Activated CD4-positive, alpha-beta T cell treated with anti-CD3 and anti-CD28 coated beads, Interleukin-2, amount 10 ng/mL, durations not matched to agents 7 days and 5 days (primary cell): ENCODE data around the gene PPDPF. TPM values are rescaled to one million over a fixed set of nuclear protein-coding genes. Genes with fewer than 3 reads are reported as not detected.

Source experiments
- CTCF ChIA-PET: fragments of 350-600 bp; sonication (Branson Sonifier 250); formaldehyde crosslinking; loops from one replicate; lab custom pipeline; 2021; ENCODE audit warnings: antibody characterized with exemption; lab: Charles Lee
- POLR2A ChIA-PET: fragments of 350-600 bp; sonication (Branson Sonifier 250); formaldehyde crosslinking; loops from one replicate; lab custom pipeline; 2021; ENCODE audit warnings: antibody characterized with exemption; lab: Charles Lee
- DNase-seq: peaks from one replicate; pipeline ENCODE4 v3.0.0-alpha.2; 2020
- H3K27ac Mint-ChIP-seq: one replicate; pipeline ENCODE4 v1.8.0; 2021; ENCODE audit warnings: mild to moderate bottlenecking, moderate library complexity, mixed read lengths
- H3K27me3 Mint-ChIP-seq: one replicate; pipeline ENCODE4 v1.8.0; 2021; ENCODE audit warnings: mixed read lengths
- H3K36me3 Mint-ChIP-seq: one replicate; pipeline ENCODE4 v1.8.0; 2021; ENCODE audit warnings: low read depth, mixed read lengths
- H3K4me1 Mint-ChIP-seq: one replicate; pipeline ENCODE4 v1.8.0; 2021; ENCODE audit warnings: mixed read lengths
- H3K4me3 Mint-ChIP-seq: one replicate; pipeline ENCODE4 v1.8.0; 2021; ENCODE audit warnings: mild to moderate bottlenecking, moderate library complexity, mixed read lengths
- H3K9me3 Mint-ChIP-seq: one replicate; pipeline ENCODE4 v1.8.0; 2021; ENCODE audit warnings: mixed read lengths
- total RNA-seq, 2 experiments: library from RNA; stranded (reverse); gene quantifications; one replicate each; pipeline ENCODE4 v1.2.3, GENCODE V29; 2021

PPDPF gene
- total RNA-seq, 2 experiments from 2014 or later, result 167 to 193 TPM

DNA sequence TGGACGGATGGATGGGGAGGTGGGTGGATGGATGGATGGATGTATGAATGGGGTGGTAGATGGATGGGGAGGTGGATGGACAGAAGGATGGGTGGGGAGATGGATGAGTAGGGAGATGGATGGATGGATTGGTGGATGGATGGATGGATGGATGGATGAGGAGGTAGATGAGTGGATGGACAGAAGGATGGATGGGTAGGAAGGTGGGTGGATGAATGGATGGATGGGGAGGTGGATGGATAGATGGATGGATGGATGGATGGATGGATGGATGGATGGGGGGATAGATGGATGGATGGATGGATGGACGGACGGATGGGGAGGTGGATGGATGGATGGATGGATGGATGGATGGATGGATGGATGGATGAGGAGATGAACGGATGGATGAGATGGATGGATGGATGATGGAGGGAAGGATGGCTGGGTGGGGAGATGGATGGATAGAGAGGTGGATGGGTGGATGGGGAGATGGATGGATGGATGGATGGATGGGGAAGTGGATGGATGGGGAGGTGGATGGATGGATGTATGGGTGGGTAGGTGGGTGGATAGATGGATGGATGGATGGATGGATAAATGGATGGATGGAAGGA, 28.8 kb upstream of the PPDPF start:
- DNase-seq, result no peak
- POLR2A ChIA-PET, result no interaction called here
- no peak overlapping the region for H3K4me3 Mint-ChIP-seq

GRCh38 chr20:63492518-63492917, 28.0 kb upstream of the PPDPF start:
- no peak overlapping the region for H3K27ac Mint-ChIP-seq
- POLR2A ChIA-PET, result no interaction called here
- H3K27me3 Mint-ChIP-seq, result peaks cover 16% of the 10 kb centered on the region
- no peak for DNase-seq
- H3K4me3 Mint-ChIP-seq, result no peak overlapping the region
- CTCF ChIA-PET, result no interaction called here
- no peaks in the 10 kb centered on the region for H3K36me3 Mint-ChIP-seq
- peaks cover 2% of the 10 kb centered on the region for H3K4me1 Mint-ChIP-seq
- H3K9me3 Mint-ChIP-seq, result no peaks in the 10 kb centered on the region

More for the DNA sequence above, 28.8 kb upstream of the PPDPF start:
- peaks cover 14% of the 10 kb centered on the region for H3K27me3 Mint-ChIP-seq
- H3K27ac Mint-ChIP-seq, result no peak overlapping the region
- H3K4me1 Mint-ChIP-seq, result peaks cover 2% of the 10 kb centered on the region
- H3K9me3 Mint-ChIP-seq, result no peaks in the 10 kb centered on the region
- CTCF ChIA-PET, result no interaction called here
- no peaks in the 10 kb centered on the region for H3K36me3 Mint-ChIP-seq

GRCh38 chr20:63492982-63493381, 27.6 kb upstream of the PPDPF start:
- no peak overlapping the region for H3K4me3 Mint-ChIP-seq
- H3K27me3 Mint-ChIP-seq, result peaks cover 17% of the 10 kb centered on the region
- no peak overlapping the region for H3K27ac Mint-ChIP-seq
- ChIA-PET POLR2A (no interaction called here), CTCF (no interaction called here)
- no peaks in the 10 kb centered on the region for H3K9me3 Mint-ChIP-seq
- H3K36me3 Mint-ChIP-seq, result no peaks in the 10 kb centered on the region
- DNase-seq, result no peak
- peaks cover 2% of the 10 kb centered on the region for H3K4me1 Mint-ChIP-seq

DNA sequence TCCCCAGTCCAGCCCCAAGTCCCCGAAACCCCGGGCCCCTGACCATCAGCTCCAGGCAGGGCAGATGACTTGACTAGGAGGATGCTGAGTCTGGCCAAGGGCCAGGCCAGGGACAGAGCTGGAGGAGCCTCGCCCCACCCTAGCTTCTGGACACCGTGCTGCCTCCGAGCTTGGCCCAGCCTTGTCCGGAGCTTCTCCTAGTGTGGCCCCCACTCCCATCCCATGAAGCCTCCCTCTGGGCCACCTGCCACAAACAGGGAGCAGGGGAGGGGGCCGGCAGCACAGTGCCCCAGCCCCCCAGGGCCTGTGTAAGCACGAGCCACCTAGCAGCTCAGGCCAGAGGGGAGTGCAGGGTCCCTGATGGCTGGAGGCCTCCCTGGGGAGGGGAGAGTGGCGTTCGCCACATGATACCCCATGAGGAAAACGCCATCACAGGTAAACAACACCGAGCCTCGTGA, 27.0 kb upstream of the PPDPF start:
- no peak overlapping the region for H3K27ac Mint-ChIP-seq
- H3K36me3 Mint-ChIP-seq, result no peaks in the 10 kb centered on the region
- H3K9me3 Mint-ChIP-seq, result no peaks in the 10 kb centered on the region
- H3K4me3 Mint-ChIP-seq, result no peak overlapping the region
- ChIA-PET POLR2A (no interaction called here), CTCF (interaction anchor here (0.7 kb wide), 1 partner anchor 12 kb away, joined by 3 read pairs; no protein-coding TSS in a partner anchor)
- H3K27me3 Mint-ChIP-seq, result peaks cover 19% of the 10 kb centered on the region
- DNase-seq, result no peak
- peaks cover 2% of the 10 kb centered on the region for H3K4me1 Mint-ChIP-seq

- no peak for DNase-seq
- ChIA-PET POLR2A (no interaction called here), CTCF (interaction anchor here (0.7 kb wide), 1 partner anchor 11 kb away, joined by 3 read pairs; no protein-coding TSS in a partner anchor)
- peak overlapping the region; percentile 13 for H3K27ac Mint-ChIP-seq
- H3K4me1 Mint-ChIP-seq, result peaks cover 2% of the 10 kb centered on the region
- H3K9me3 Mint-ChIP-seq, result no peaks in the 10 kb centered on the region
- peaks cover 19% of the 10 kb centered on the region for H3K27me3 Mint-ChIP-seq
- H3K36me3 Mint-ChIP-seq, result no peaks in the 10 kb centered on the region
- H3K4me3 Mint-ChIP-seq, result no peak overlapping the region
Measured at GRCh38 chr20:63494084-63494419, 26.5 kb upstream of the PPDPF start.

- H3K27ac Mint-ChIP-seq, result no peak overlapping the region
- DNase-seq, result no peak
- no peaks in the 10 kb centered on the region for H3K9me3 Mint-ChIP-seq
- no peaks in the 10 kb centered on the region for H3K36me3 Mint-ChIP-seq
- H3K4me1 Mint-ChIP-seq, result peaks cover 2% of the 10 kb centered on the region
- H3K4me3 Mint-ChIP-seq, result no peak overlapping the region
- POLR2A ChIA-PET, result no interaction called here
- peaks cover 16% of the 10 kb centered on the region for H3K27me3 Mint-ChIP-seq
- CTCF ChIA-PET, result interaction anchor here (0.7 kb wide), 1 partner anchor 11 kb away, joined by 3 read pairs; no protein-coding TSS in a partner anchor
Measured at GRCh38 chr20:63494420-63495166, 26.0 kb upstream of the PPDPF start.

GRCh38 chr20:63495167-63495720, 25.3 kb upstream of the PPDPF start:
- CTCF ChIA-PET, result interaction anchor here (1.3 to 2.0 kb wide), 2 partner anchors 17 to 22 kb away, joined by 5 to 7 read pairs; no protein-coding TSS in a partner anchor
- DNase-seq, result no peak
- POLR2A ChIA-PET, result no interaction called here

DNA sequence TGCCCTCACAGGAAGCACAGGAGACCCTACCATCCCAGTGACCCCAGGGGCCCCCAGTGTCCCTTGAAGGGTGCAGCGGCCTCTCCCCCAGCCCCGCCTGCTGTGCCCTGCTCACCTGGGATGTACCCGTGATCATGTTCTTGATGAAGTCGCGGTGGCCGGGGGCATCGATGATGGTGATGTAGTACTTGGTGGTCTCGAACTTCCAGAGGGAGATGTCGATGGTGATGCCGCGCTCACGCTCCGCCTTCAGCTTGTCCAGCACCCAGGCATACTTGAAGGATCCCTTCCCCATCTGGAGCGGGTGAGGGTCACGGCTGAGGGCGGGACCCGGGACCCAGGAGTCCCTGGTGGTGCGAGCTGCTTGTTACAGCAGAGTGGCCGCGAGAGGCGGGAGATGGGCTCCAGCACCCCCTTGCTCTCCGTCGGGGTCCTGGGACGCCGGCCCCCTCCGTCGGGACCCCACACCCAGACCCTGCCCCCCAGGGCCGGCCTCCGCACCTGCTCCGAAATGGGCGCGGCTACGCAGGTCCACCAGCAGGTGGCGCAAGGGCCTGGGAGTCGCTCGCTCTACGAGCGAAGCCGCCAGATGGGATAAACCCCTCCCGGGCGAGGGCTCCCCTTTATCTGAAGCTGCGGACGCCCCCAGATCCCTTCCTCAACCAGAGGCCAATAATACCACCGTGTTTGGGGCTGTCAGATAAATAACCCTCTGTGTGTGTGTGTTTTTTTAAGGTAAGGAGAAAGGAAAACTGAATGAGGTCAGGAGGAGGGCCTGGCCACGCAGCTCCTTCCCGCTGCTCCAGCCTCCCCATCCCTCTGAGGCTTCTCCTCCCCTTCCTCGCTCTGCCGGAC, 24.6 kb upstream of the PPDPF start:
- Mint-ChIP-seq H3K9me3 (no peaks in the 10 kb centered on the region), H3K27ac (no peak overlapping the region), H3K36me3 (no peaks in the 10 kb centered on the region), H3K4me1 (peaks cover 2% of the 10 kb centered on the region), H3K4me3 (no peak overlapping the region), H3K27me3 (peaks cover 20% of the 10 kb centered on the region)
- ChIA-PET CTCF (interaction anchor here (0.6 to 2.5 kb wide), 8 partner anchors 9 to 1475 kb away, joined by 3 to 7 read pairs (median 4); partner anchors contain the start of genes PPDPF and PTK6), POLR2A (no interaction called here)
- peak; percentile 80 for DNase-seq

More at GRCh38 chr20:63495167-63495720, 25.3 kb upstream of the PPDPF start:
- H3K36me3 Mint-ChIP-seq, result no peaks in the 10 kb centered on the region
- H3K27ac Mint-ChIP-seq, result no peak overlapping the region
- H3K9me3 Mint-ChIP-seq, result no peaks in the 10 kb centered on the region
- peaks cover 19% of the 10 kb centered on the region for H3K27me3 Mint-ChIP-seq
- peaks cover 2% of the 10 kb centered on the region for H3K4me1 Mint-ChIP-seq
- no peak overlapping the region for H3K4me3 Mint-ChIP-seq

DNA sequence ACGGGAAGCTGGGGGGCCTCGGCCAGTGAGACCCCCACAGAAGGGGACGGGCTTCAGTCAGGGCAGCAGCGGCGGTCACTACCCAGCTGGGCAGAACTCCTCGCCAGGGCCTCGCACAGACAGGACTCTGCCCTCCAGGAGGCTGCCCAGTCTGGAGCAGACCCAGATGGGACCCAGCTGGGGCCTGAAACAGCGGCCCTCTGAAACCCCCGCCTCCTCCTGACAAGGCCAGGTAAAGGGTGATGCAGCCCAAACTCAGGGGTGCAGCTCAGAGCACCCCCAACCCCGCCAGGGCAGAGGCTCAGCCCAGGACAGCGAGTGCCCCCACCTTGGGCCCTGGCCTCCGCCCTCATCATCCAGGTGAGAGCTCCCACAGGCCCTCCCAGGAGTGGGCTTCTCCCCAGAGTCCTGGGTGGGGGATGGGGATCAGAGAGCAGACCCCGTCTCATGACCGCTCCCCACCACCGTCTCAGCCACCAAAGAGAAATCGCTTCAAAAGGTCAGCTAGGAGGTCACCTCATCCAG, 23.9 kb upstream of the PPDPF start:
- no peak for DNase-seq
- no peaks in the 10 kb centered on the region for H3K9me3 Mint-ChIP-seq
- no peak overlapping the region for H3K4me3 Mint-ChIP-seq
- peaks cover 20% of the 10 kb centered on the region for H3K27me3 Mint-ChIP-seq
- ChIA-PET POLR2A (interaction anchor here (1.0 kb wide), 1 partner anchor 24 kb away, joined by 3 read pairs; no protein-coding TSS in a partner anchor), CTCF (interaction anchor here (0.6 to 2.5 kb wide), 8 partner anchors 9 to 1475 kb away, joined by 3 to 7 read pairs (median 4); partner anchors contain the start of genes PPDPF and PTK6)
- H3K36me3 Mint-ChIP-seq, result no peaks in the 10 kb centered on the region
- peaks cover 2% of the 10 kb centered on the region for H3K4me1 Mint-ChIP-seq
- no peak overlapping the region for H3K27ac Mint-ChIP-seq

DNA sequence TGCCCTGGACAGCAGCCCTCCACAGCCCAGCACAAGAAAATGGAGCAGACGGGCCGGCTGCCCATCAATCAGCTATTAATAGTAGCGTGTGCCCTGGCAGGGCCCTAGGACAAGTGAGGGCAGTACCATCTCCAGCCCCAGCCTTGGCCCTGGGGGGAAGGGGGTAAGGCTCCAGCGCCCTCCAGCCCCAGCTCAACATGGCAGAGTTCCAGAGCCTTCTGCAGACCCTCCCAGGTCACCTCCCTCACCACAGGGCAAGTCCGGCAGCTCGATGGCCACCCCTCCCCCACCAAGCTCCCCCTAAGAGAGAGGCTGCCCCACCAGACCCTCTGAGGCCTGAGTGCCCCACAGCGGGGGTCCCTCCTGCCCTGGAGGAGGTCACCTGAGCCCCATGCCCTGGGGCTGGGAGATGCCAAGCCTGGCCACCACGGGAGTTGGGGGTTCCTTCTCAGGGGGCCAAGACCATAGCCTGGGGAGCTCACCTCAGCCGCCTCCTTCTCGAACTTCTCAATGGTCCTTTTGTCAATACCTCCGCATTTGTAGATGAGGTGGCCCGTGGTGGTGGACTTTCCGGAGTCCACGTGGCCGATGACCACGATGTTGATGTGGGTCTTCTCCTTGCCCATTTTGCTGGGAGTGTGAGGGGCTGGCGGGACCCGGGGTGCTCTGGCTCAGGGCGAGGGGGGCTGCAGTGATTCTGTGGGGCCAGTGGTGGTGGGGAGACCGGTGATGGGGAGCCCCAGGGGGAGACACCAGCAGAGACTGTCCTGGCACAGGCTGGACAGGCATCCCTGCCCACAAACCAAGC, 23.2 kb upstream of the PPDPF start:
- no peaks in the 10 kb centered on the region for H3K9me3 Mint-ChIP-seq
- H3K4me1 Mint-ChIP-seq, result peaks cover 2% of the 10 kb centered on the region
- POLR2A ChIA-PET, result interaction anchor here (1.0 kb wide), 1 partner anchor 24 kb away, joined by 3 read pairs; no protein-coding TSS in a partner anchor
- no peaks in the 10 kb centered on the region for H3K36me3 Mint-ChIP-seq
- DNase-seq, result no peak
- peaks cover 20% of the 10 kb centered on the region for H3K27me3 Mint-ChIP-seq
- CTCF ChIA-PET, result interaction anchor here (0.5 to 2.5 kb wide), 6 partner anchors 14 to 285 kb away, joined by 3 to 7 read pairs (median 4); partner anchors contain the start of genes PPDPF and PTK6
- no peak overlapping the region for H3K27ac Mint-ChIP-seq
- no peak overlapping the region for H3K4me3 Mint-ChIP-seq
